T-helper 1 cell treated with Interleukin-12 subunit alpha and Interleukin-12 subunit beta and Interleukin-4 antibody, amounts not matched to agents 30 μg/mL and 1 μg/mL, for 36 hours (primary cell): Measurements from ENCODE around the gene EVC.

Experiments used
- H3K27ac Mint-ChIP-seq: one replicate; pipeline ENCODE4 v1.8.0; 2021; ENCODE audit warnings: mild to moderate bottlenecking, mixed read lengths
- H3K27me3 Mint-ChIP-seq: one replicate; pipeline ENCODE4 v1.8.0; 2021; ENCODE audit warnings: low read depth, mixed read lengths
- H3K36me3 Mint-ChIP-seq: one replicate; pipeline ENCODE4 v1.8.0; 2021; ENCODE audit warnings: low read depth, mixed read lengths
- H3K4me1 Mint-ChIP-seq: one replicate; pipeline ENCODE4 v1.8.0; 2021; ENCODE audit warnings: low read depth, mixed read lengths
- H3K4me3 Mint-ChIP-seq: one replicate; pipeline ENCODE4 v1.8.0; 2021; ENCODE audit warnings: mild to moderate bottlenecking, moderate library complexity, mixed read lengths
- H3K9me3 Mint-ChIP-seq: one replicate; pipeline ENCODE4 v1.8.0; 2021; ENCODE audit warnings: mixed read lengths

EVC gene

GRCh38 chr4:5703831-5704230 is 7.2 kb upstream of the EVC start:
- H3K27ac Mint-ChIP-seq: no peak overlapping the region

DNA sequence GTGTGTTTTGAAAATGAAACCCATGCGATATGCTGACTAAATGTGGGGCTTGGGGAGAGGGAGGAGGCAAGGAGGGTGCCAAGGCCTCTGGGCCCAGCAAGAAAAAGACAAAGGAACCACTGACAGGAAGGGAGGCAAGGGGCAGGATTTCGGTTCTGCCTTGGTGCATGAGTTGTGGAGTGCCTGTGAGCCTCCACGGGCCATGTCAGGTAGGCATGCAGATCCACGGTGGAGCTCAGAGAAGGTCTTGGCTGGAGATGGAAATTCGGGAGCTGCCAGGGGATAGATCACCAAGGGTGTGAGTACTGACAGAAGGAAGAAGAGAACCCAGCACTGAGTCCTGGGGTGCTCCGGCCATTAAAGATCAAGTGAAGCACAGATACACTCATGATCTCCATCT is 6.7 kb upstream of the EVC start:
- Mint-ChIP-seq H3K9me3 (peaks cover 15% of the 10 kb centered on the region), H3K27me3 (peaks cover 23% of the 10 kb centered on the region), H3K4me3 (no peak overlapping the region), H3K27ac (no peak overlapping the region), H3K4me1 (peaks cover 2% of the 10 kb centered on the region), H3K36me3 (no peaks in the 10 kb centered on the region)

More at GRCh38 chr4:5703831-5704230, 7.2 kb upstream of the EVC start:
- no peaks in the 10 kb centered on the region for H3K36me3 Mint-ChIP-seq
- H3K4me1 Mint-ChIP-seq: peaks cover 2% of the 10 kb centered on the region
- peaks cover 15% of the 10 kb centered on the region for H3K9me3 Mint-ChIP-seq
- peaks cover 22% of the 10 kb centered on the region for H3K27me3 Mint-ChIP-seq
- no peak overlapping the region for H3K4me3 Mint-ChIP-seq

GRCh38 chr4:5705647-5706320 is 5.2 kb upstream of the EVC start:
- Mint-ChIP-seq H3K4me3 (no peak overlapping the region), H3K27ac (no peak overlapping the region), H3K27me3 (peaks cover 36% of the 10 kb centered on the region), H3K4me1 (peaks cover 6% of the 10 kb centered on the region), H3K36me3 (no peaks in the 10 kb centered on the region), H3K9me3 (peaks cover 15% of the 10 kb centered on the region)

GRCh38 chr4:5706486-5707290 is 4.3 kb upstream of the EVC start:
- no peak overlapping the region for H3K4me3 Mint-ChIP-seq
- no peak overlapping the region for H3K27ac Mint-ChIP-seq
- peaks cover 39% of the 10 kb centered on the region for H3K27me3 Mint-ChIP-seq
- peaks cover 6% of the 10 kb centered on the region for H3K4me1 Mint-ChIP-seq
- no peaks in the 10 kb centered on the region for H3K36me3 Mint-ChIP-seq
- H3K9me3 Mint-ChIP-seq: peaks cover 8% of the 10 kb centered on the region

DNA sequence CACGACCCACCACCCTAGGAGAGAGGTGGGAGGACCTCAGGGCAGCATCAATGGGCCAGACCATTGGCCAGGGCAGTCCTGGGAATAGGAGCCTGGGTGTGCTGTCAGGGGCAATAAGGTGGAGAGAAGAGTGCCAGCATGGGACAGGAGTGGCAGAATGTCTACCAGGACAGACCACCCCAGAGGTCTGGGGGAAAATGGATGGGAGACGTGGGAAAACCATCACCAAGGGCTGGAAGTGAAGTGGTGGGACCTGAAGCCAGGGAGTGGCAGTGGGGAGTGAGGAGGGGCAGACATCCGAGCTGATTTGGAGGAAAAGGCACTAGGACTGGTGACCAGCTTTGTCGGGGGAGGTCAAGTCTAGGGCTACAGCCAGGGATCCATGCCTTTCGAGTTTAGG is 3.6 kb upstream of the EVC start:
- H3K27ac Mint-ChIP-seq: no peak overlapping the region
- H3K4me1 Mint-ChIP-seq: peaks cover 7% of the 10 kb centered on the region
- H3K9me3 Mint-ChIP-seq: peaks cover 7% of the 10 kb centered on the region
- no peak overlapping the region for H3K4me3 Mint-ChIP-seq
- H3K36me3 Mint-ChIP-seq: no peaks in the 10 kb centered on the region
- peaks cover 46% of the 10 kb centered on the region for H3K27me3 Mint-ChIP-seq

- Mint-ChIP-seq H3K9me3 (peaks cover 5% of the 10 kb centered on the region), H3K27ac (no peak overlapping the region), H3K36me3 (no peaks in the 10 kb centered on the region), H3K4me3 (no peak overlapping the region), H3K27me3 (peaks cover 51% of the 10 kb centered on the region), H3K4me1 (peaks cover 10% of the 10 kb centered on the region)
Observed at GRCh38 chr4:5707778-5708448, 3.1 kb upstream of the EVC start.

- H3K4me3 Mint-ChIP-seq: no peak within 1 kb of the TSS
- no peak within 1 kb of the TSS for H3K27ac Mint-ChIP-seq
Observed at GRCh38 chr4:5708449-5709206, 2.4 kb upstream of the EVC start, which contains the start of gene EVC2. Gene EVC2, minus strand, starts transcription at chr4:5708559. Its CDS starts 46 bp downstream, at chr4:5708513.

GRCh38 chr4:5709207-5709575 is 1.8 kb upstream of the EVC start:
- Mint-ChIP-seq H3K27ac (no peak overlapping the region), H3K36me3 (no peaks in the 10 kb centered on the region), H3K4me3 (no peak overlapping the region), H3K9me3 (peaks cover 4% of the 10 kb centered on the region), H3K27me3 (peaks cover 51% of the 10 kb centered on the region), H3K4me1 (peaks cover 10% of the 10 kb centered on the region)

More at GRCh38 chr4:5708449-5709206, 2.4 kb upstream of the EVC start, which contains the start of gene EVC2:
- H3K36me3 Mint-ChIP-seq: no peaks in the 10 kb centered on the region
- peaks cover 10% of the 10 kb centered on the region for H3K4me1 Mint-ChIP-seq
- H3K9me3 Mint-ChIP-seq: peaks cover 5% of the 10 kb centered on the region
- H3K27me3 Mint-ChIP-seq: peaks cover 51% of the 10 kb centered on the region

- Mint-ChIP-seq H3K36me3 (no peaks in the 10 kb centered on the region), H3K9me3 (peaks cover 9% of the 10 kb centered on the region), H3K27ac (no peak overlapping the region), H3K4me3 (peak overlapping the region; percentile 74), H3K27me3 (peaks cover 51% of the 10 kb centered on the region), H3K4me1 (peaks cover 10% of the 10 kb centered on the region)
Observed at GRCh38 chr4:5710065-5710960, 688 bp upstream of the EVC start.

DNA sequence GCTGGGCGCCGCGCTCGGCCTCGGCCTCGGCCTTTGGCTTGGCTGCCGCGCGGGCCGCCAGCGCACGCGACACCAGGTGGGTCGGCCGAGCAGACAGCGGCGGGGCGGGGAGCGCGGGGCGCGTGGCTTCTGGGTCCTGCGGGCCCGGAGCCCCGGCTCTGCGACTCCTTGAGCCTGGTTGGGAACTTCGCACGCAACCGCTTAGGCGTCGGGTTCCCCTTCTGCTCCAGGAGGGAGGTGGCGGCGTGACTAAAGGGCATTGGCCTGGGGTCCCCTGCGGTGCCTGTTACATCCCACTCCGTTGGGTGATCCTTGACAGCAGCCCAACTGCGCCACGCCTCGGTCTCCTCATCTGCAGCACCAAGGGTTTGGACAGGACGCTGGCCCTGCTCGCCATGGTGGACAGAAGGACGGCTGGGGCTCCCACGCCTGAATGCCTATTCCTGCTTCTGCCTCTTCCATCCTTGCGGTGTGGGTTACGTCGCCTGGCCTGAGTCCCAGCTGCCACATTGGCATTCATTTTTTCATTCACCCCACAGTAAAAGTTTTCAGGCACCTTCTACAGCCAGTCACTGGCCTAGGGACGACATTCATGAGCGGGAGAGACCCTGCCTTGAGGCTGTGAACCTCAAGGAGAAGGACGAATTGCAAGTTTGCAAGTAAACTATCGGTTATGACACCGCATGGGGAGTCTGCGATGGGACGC is 631 bp downstream of the EVC start:
- peaks cover 7% of the 10 kb centered on the region for H3K4me1 Mint-ChIP-seq
- H3K4me3 Mint-ChIP-seq: no peak overlapping the region
- no peak overlapping the region for H3K27ac Mint-ChIP-seq
- H3K9me3 Mint-ChIP-seq: peaks cover 11% of the 10 kb centered on the region
- peaks cover 45% of the 10 kb centered on the region for H3K27me3 Mint-ChIP-seq
- H3K36me3 Mint-ChIP-seq: no peaks in the 10 kb centered on the region

- no peak overlapping the region for H3K27ac Mint-ChIP-seq
- H3K9me3 Mint-ChIP-seq: peaks cover 19% of the 10 kb centered on the region
- H3K27me3 Mint-ChIP-seq: peaks cover 36% of the 10 kb centered on the region
- H3K36me3 Mint-ChIP-seq: no peaks in the 10 kb centered on the region
- peaks cover 7% of the 10 kb centered on the region for H3K4me1 Mint-ChIP-seq
- no peak overlapping the region for H3K4me3 Mint-ChIP-seq
Observed at GRCh38 chr4:5712517-5712916, 1.5 kb downstream of the EVC start.

DNA sequence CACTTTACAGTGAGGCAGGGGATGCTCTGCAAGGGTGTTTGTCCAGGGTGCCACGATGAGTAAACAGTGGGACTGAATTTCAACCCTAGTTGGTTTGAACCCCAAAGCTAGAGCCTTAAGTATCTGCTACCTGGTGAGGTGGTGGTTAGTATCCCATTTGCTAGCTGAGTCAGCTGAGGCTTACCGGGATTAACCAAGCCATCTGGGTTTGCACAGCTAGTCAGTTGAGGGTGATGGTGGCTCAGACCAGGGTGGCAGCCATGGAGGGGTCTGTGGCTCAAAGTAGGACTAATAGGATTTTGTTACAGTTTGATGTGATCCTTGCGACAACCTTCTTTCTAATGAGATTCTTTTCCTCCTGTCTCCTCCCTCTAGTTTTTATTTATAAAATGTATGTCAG is 1.9 kb downstream of the EVC start:
- Mint-ChIP-seq H3K9me3 (peaks cover 22% of the 10 kb centered on the region), H3K4me3 (no peak overlapping the region), H3K4me1 (peaks cover 7% of the 10 kb centered on the region), H3K36me3 (no peaks in the 10 kb centered on the region), H3K27ac (no peak overlapping the region), H3K27me3 (peaks cover 32% of the 10 kb centered on the region)

DNA sequence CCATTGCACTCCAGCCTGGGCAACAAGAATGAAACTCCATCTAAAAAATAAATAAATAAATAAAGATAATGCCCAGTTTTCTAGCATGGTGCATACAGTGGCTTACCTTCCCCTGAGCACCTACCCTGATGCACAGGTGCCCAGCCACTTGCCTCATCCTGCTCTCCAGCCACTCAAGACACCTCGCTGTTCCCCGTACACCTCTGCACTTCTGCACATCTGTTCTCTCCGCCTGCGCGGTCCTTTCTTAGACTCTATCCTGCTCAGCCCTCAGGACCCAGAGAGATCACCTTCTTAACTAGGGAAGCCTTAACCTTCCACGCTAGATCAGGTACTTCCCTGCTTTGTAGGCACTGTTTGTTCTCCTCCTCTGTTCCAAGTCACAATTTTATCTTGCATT is 2.9 kb downstream of the EVC start:
- no peaks in the 10 kb centered on the region for H3K36me3 Mint-ChIP-seq
- peaks cover 28% of the 10 kb centered on the region for H3K27me3 Mint-ChIP-seq
- H3K4me1 Mint-ChIP-seq: peaks cover 7% of the 10 kb centered on the region
- H3K27ac Mint-ChIP-seq: no peak overlapping the region
- peaks cover 22% of the 10 kb centered on the region for H3K9me3 Mint-ChIP-seq
- H3K4me3 Mint-ChIP-seq: no peak overlapping the region
